Measurements from ENCODE around the gene MEX3A.
A peak's percentile ranks its signal among the peaks of the same experiment; 100 is the strongest.

The MEX3A gene

DNA sequence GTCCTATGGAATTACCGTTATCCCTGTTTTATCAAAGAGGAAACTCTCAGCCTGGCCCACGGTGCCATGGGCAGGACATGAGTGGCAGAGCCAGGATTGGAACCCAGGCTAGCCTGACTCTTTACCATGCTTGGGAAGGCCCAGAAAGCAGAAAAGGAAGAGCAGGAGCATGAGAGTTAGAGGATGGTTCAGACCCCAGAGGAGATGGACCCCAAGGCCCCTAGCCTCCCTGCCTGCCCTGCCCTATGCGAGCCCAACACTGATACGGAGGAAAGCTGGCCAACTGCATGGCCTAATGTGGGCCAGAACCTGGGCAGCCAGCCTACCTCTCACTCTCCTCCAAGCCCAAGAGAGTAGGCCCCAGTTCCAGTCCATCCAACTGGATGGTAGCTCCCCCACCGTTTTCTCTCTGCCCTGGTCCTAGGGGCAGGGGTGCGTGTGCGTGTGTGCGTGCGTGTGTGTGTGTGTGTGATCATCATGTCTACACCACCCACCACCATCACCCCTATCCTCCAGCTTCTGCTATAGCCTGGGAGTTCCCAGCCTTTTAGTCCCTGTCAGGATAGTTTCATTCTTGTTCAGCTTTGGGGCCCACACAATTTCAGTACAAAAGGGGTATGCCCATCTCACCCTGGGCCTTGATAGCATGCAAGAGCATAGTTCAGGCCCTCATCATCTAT, 15.4 kb upstream of the MEX3A start:
- H3K27me3 ChIP-seq = no peaks in the 10 kb centered on the region
- H3K4me3 ChIP-seq = no peak overlapping the region
- H3K4me1 ChIP-seq = peaks cover 5 to 43% (median 29%) of the 10 kb centered on the region in 4 donors
- TF ChIP-seq, protein P1, sequence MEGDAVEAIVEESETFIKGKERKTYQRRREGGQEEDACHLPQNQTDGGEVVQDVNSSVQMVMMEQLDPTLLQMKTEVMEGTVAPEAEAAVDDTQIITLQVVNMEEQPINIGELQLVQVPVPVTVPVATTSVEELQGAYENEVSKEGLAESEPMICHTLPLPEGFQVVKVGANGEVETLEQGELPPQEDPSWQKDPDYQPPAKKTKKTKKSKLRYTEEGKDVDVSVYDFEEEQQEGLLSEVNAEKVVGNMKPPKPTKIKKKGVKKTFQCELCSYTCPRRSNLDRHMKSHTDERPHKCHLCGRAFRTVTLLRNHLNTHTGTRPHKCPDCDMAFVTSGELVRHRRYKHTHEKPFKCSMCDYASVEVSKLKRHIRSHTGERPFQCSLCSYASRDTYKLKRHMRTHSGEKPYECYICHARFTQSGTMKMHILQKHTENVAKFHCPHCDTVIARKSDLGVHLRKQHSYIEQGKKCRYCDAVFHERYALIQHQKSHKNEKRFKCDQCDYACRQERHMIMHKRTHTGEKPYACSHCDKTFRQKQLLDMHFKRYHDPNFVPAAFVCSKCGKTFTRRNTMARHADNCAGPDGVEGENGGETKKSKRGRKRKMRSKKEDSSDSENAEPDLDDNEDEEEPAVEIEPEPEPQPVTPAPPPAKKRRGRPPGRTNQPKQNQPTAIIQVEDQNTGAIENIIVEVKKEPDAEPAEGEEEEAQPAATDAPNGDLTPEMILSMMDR (IDR thresholded peaks at IDR 0.05) = no peak
- DNase-seq = no peak
- peak overlapping the region; percentile 81 to 86 for H3K27ac ChIP-seq
- H3K36me3 ChIP-seq = no peaks in the 10 kb centered on the region
- intact Hi-C loops (cut with DNase I; ENCODE audit: low total_unique reads) = loop anchor here (2.0 kb wide), 1 partner anchor 33 kb away; no protein-coding TSS in a partner anchor
- H3K9me3 ChIP-seq = no peaks in the 10 kb centered on the region

DNA sequence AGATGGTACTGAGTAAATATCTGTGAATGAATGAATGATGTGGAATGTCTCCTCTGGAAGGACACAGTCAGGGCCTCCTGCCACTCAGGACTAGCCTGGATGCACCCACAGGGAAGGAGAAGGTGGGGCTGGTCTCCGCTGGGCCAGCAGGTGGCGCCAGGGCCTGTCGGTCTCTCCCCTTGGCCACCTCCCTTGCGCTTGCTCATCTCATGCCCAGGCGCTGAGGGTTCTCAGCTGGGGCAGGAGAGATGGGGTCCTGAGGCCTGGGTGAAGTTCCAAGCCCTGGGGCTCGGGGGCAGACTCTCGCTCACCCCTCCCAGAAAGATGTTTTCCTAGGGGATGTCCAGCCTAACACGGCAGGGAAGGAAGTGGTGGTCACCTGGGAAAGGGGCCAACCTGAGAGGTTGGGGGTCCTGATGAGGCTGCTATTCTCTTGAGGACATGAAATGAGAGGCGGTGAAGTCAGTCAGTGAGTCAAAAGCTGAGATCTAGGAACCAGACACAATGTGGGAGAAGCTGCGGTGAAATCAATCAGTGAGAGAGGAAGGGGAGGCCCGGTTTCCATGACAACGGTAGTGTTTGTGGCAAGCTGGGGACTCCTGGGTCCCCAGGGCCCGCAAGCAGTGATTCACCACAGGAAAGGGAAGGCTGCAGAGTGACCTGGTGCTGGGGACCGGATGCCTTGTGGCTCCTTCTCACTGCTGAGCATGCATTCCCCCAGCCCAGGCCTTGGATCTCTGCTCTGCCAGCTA, 14.6 kb upstream of the MEX3A start:
- Histone ChIP-seq H3K27ac (peak overlapping the region; percentile 81 to 86), H3K36me3 (no peaks in the 10 kb centered on the region), H3K27me3 (no peaks in the 10 kb centered on the region), H3K4me1 (peaks cover 5 to 34% (median 21%) of the 10 kb centered on the region in 4 donors), H3K4me3 (no peak overlapping the region), H3K9me3 (no peaks in the 10 kb centered on the region)
- TF ChIP-seq, protein P1 (IDR thresholded peaks at IDR 0.05) = peak; percentile 94 to 99
- intact Hi-C loops (cut with DNase I; ENCODE audit: low total_unique reads) = loop anchor here (2.0 kb wide), 1 partner anchor 34 kb away; no protein-coding TSS in a partner anchor
- DNase-seq = peak; percentile 91 to 96

DNA sequence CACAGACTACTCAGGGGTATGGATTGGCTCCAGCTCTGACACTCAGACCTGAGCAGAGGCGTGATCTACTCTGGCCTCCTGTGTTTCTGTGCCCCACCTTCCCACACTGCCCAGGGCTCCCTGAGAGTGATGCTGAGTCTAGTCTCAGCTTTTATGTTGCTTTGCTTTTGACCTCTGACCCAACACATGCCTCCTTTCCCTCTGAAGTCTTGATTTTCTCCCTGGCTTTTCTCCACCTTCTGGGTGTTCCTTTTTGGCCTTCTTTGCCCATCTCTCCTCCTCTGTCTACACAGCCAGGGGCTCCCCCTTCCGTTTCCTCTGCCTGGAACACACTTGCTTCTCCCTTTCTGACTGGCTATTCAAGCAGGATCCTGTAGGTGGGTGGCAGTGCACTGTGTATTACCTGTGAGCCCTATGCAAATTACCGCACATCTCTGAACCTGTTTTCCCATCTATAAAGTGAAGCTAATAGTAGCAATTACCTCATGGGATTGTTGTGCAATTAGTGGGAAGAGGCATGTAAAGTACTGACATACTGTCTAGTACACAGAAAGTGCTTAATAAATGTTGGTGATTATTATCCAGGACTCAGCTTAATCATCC, 13.7 kb upstream of the MEX3A start:
- no peak for DNase-seq
- intact Hi-C loops (cut with DNase I; ENCODE audit: low total_unique reads) = loop anchor here (2.0 kb wide), 1 partner anchor 35 kb away; no protein-coding TSS in a partner anchor
- Histone ChIP-seq H3K4me3 (no peak overlapping the region), H3K36me3 (no peaks in the 10 kb centered on the region), H3K27ac (peak overlapping the region; percentile 81 to 86), H3K9me3 (no peaks in the 10 kb centered on the region), H3K27me3 (no peaks in the 10 kb centered on the region), H3K4me1 (peaks cover 5 to 29% (median 15%) of the 10 kb centered on the region in 4 donors)
- TF ChIP-seq, protein P1 (IDR thresholded peaks at IDR 0.05) = no peak

DNA sequence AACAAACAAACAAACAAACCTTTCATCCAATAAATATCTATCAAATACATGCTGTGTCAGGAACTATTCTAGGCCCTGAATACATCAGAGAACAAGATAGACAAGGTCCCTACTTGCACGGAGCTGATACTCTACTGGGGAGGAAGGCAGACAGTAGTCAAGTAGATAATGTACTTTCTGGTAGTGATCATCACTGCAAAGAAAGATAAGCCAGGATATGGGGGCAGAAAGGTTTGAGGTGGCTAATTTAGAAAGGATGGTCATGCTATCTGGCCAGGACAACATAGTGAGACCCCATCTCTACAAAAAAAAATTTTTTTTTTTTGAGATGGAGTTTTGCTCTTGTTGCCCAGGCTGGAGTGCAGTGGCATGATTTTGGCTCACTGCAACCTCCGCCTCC, 9.3 kb upstream of the MEX3A start:
- Histone ChIP-seq H3K27ac (no peak overlapping the region), H3K4me1 (peaks cover 0 to 15% (median 7%) of the 10 kb centered on the region in 4 donors), H3K36me3 (no peaks in the 10 kb centered on the region), H3K27me3 (no peaks in the 10 kb centered on the region), H3K4me3 (no peak overlapping the region), H3K9me3 (no peaks in the 10 kb centered on the region)
- intact Hi-C loops (cut with DNase I; ENCODE audit: low total_unique reads) = no loop called here
- TF ChIP-seq, protein P1 (IDR thresholded peaks at IDR 0.05) = no peak
- DNase-seq = no peak

DNA sequence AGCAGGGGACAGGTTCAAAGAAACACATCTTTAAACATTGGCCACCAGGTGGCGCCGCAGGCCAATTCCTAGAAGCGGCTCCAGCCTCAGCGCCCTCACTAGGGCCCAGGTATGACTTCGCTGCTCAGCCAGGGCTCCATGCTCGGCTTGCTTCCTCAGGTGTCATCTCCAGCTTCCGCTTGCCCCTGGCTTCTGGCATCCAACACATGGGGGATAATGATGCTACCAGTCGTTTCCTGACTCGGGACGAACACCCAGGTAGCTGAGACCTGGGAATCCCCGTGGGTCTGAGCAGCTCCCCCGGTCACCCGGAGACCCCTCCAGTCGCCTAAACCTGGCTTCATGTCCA, 8.5 kb upstream of the MEX3A start:
- Histone ChIP-seq H3K4me1 (peaks cover 0 to 11% (median 2%) of the 10 kb centered on the region in 4 donors), H3K4me3 (no peak overlapping the region), H3K9me3 (no peaks in the 10 kb centered on the region), H3K27ac (no peak overlapping the region), H3K36me3 (no peaks in the 10 kb centered on the region), H3K27me3 (no peaks in the 10 kb centered on the region)
- peak; percentile 74 to 86 for DNase-seq
- intact Hi-C loops (cut with DNase I; ENCODE audit: low total_unique reads) = loop anchor here (1.0 kb wide), 1 partner anchor 134 kb away; no protein-coding TSS in a partner anchor
- TF ChIP-seq, protein P1 (IDR thresholded peaks at IDR 0.05) = peak; percentile 89 to 94
